Measurements from ENCODE around the gene RASGRF1. TPM values are rescaled to one million over a fixed set of nuclear protein-coding genes. Genes with fewer than 3 reads are reported as not detected.
A peak's percentile ranks its signal among the peaks of the same experiment; 100 is the strongest.

The RASGRF1 gene
- polyA plus RNA-seq, 1 donor: 0.61 TPM

- 80% methylated on average over 1 of the region's 19 CpGs for WGBS (ENCODE audit: insufficient coverage, low lambda C conversion rate)
- no peak for DNase-seq
Measured at GRCh38 chr15:78978601-78979179, 111.9 kb downstream of the RASGRF1 start.

GRCh38 chr15:78977591-78978347, 112.8 kb downstream of the RASGRF1 start:
- Histone ChIP-seq H3K9me3 (ENCODE audit: control insufficient read depth, low read depth, low read length) (no peaks in the 10 kb centered on the region), H3K4me3 (ENCODE audit: low read length) (no peak overlapping the region), H3K4me1 (ENCODE audit: control insufficient read depth, insufficient read depth, low read length) (peaks cover 8% of the 10 kb centered on the region), H3K27ac (ENCODE audit: low read length) (no peak overlapping the region), H3K27me3 (ENCODE audit: control insufficient read depth, insufficient read depth, low read length) (no peaks in the 10 kb centered on the region), H3K36me3 (ENCODE audit: control insufficient read depth, insufficient read depth, low read length) (no peaks in the 10 kb centered on the region)
- 61% methylated on average over 2 of the region's 10 CpGs for WGBS (ENCODE audit: insufficient coverage, low lambda C conversion rate)
- no peak for DNase-seq

More at GRCh38 chr15:78978601-78979179, 111.9 kb downstream of the RASGRF1 start:
- no peaks in the 10 kb centered on the region for H3K27me3 ChIP-seq (ENCODE audit: control insufficient read depth, insufficient read depth, low read length)
- no peak overlapping the region for H3K4me3 ChIP-seq (ENCODE audit: low read length)
- no peaks in the 10 kb centered on the region for H3K36me3 ChIP-seq (ENCODE audit: control insufficient read depth, insufficient read depth, low read length)
- no peak overlapping the region for H3K27ac ChIP-seq (ENCODE audit: low read length)
- peaks cover 8% of the 10 kb centered on the region for H3K4me1 ChIP-seq (ENCODE audit: control insufficient read depth, insufficient read depth, low read length)
- no peaks in the 10 kb centered on the region for H3K9me3 ChIP-seq (ENCODE audit: control insufficient read depth, low read depth, low read length)

GRCh38 chr15:78977091-78977571, 113.4 kb downstream of the RASGRF1 start:
- no peaks in the 10 kb centered on the region for H3K27me3 ChIP-seq (ENCODE audit: control insufficient read depth, insufficient read depth, low read length)
- no CpG with 5 or more reads among the region's 4 CpGs for WGBS (ENCODE audit: insufficient coverage, low lambda C conversion rate)
- DNase-seq: peak in 1 of 2 donors; percentile 41
- H3K27ac ChIP-seq (ENCODE audit: low read length): no peak overlapping the region
- H3K4me1 ChIP-seq (ENCODE audit: control insufficient read depth, insufficient read depth, low read length): peaks cover 8% of the 10 kb centered on the region
- H3K4me3 ChIP-seq (ENCODE audit: low read length): no peak overlapping the region
- no peaks in the 10 kb centered on the region for H3K9me3 ChIP-seq (ENCODE audit: control insufficient read depth, low read depth, low read length)
- no peaks in the 10 kb centered on the region for H3K36me3 ChIP-seq (ENCODE audit: control insufficient read depth, insufficient read depth, low read length)

GRCh38 chr15:78976691-78977090, 113.9 kb downstream of the RASGRF1 start:
- H3K9me3 ChIP-seq (ENCODE audit: control insufficient read depth, low read depth, low read length): no peaks in the 10 kb centered on the region
- H3K36me3 ChIP-seq (ENCODE audit: control insufficient read depth, insufficient read depth, low read length): no peaks in the 10 kb centered on the region
- no CpG with 5 or more reads among the region's 7 CpGs for WGBS (ENCODE audit: insufficient coverage, low lambda C conversion rate)
- no peaks in the 10 kb centered on the region for H3K27me3 ChIP-seq (ENCODE audit: control insufficient read depth, insufficient read depth, low read length)
- H3K27ac ChIP-seq (ENCODE audit: low read length): no peak overlapping the region
- H3K4me3 ChIP-seq (ENCODE audit: low read length): no peak overlapping the region
- H3K4me1 ChIP-seq (ENCODE audit: control insufficient read depth, insufficient read depth, low read length): peaks cover 8% of the 10 kb centered on the region
- no peak for DNase-seq

- no peak for DNase-seq
- WGBS (ENCODE audit: insufficient coverage, low lambda C conversion rate): 100% methylated on average over 1 of the region's 7 CpGs
- Histone ChIP-seq H3K4me3 (ENCODE audit: low read length) (no peak overlapping the region), H3K27me3 (ENCODE audit: control insufficient read depth, insufficient read depth, low read length) (no peaks in the 10 kb centered on the region), H3K4me1 (ENCODE audit: control insufficient read depth, insufficient read depth, low read length) (peaks cover 16% of the 10 kb centered on the region), H3K36me3 (ENCODE audit: control insufficient read depth, insufficient read depth, low read length) (no peaks in the 10 kb centered on the region), H3K27ac (ENCODE audit: low read length) (no peak overlapping the region), H3K9me3 (ENCODE audit: control insufficient read depth, low read depth, low read length) (no peaks in the 10 kb centered on the region)
Measured at GRCh38 chr15:78974272-78974918, 116.2 kb downstream of the RASGRF1 start.

- peak in 1 of 2 donors; percentile 74 for DNase-seq
- WGBS (ENCODE audit: insufficient coverage, low lambda C conversion rate): 86% methylated on average over 1 of the region's 5 CpGs
Measured at GRCh38 chr15:78969687-78970349, 120.8 kb downstream of the RASGRF1 start.

GRCh38 chr15:78968539-78969271, 121.9 kb downstream of the RASGRF1 start:
- Histone ChIP-seq H3K27me3 (ENCODE audit: control insufficient read depth, insufficient read depth, low read length) (no peaks in the 10 kb centered on the region), H3K4me1 (ENCODE audit: control insufficient read depth, insufficient read depth, low read length) (peaks cover 20% of the 10 kb centered on the region), H3K27ac (ENCODE audit: low read length) (no peak overlapping the region), H3K36me3 (ENCODE audit: control insufficient read depth, insufficient read depth, low read length) (no peaks in the 10 kb centered on the region), H3K4me3 (ENCODE audit: low read length) (no peak overlapping the region), H3K9me3 (ENCODE audit: control insufficient read depth, low read depth, low read length) (no peaks in the 10 kb centered on the region)
- WGBS (ENCODE audit: insufficient coverage, low lambda C conversion rate): 40% methylated on average over 1 of the region's 5 CpGs
- DNase-seq: peak in 1 of 2 donors; percentile 58

More at GRCh38 chr15:78969687-78970349, 120.8 kb downstream of the RASGRF1 start:
- H3K9me3 ChIP-seq (ENCODE audit: control insufficient read depth, low read depth, low read length): no peaks in the 10 kb centered on the region
- no peak overlapping the region for H3K4me3 ChIP-seq (ENCODE audit: low read length)
- no peaks in the 10 kb centered on the region for H3K36me3 ChIP-seq (ENCODE audit: control insufficient read depth, insufficient read depth, low read length)
- peaks cover 20% of the 10 kb centered on the region for H3K4me1 ChIP-seq (ENCODE audit: control insufficient read depth, insufficient read depth, low read length)
- peak overlapping the region; percentile 76 for H3K27ac ChIP-seq (ENCODE audit: low read length)
- no peaks in the 10 kb centered on the region for H3K27me3 ChIP-seq (ENCODE audit: control insufficient read depth, insufficient read depth, low read length)

- DNase-seq: no peak
- Histone ChIP-seq H3K27ac (ENCODE audit: low read length) (no peak overlapping the region), H3K9me3 (ENCODE audit: control insufficient read depth, low read depth, low read length) (no peaks in the 10 kb centered on the region), H3K4me3 (ENCODE audit: low read length) (no peak overlapping the region), H3K27me3 (ENCODE audit: control insufficient read depth, insufficient read depth, low read length) (no peaks in the 10 kb centered on the region), H3K36me3 (ENCODE audit: control insufficient read depth, insufficient read depth, low read length) (no peaks in the 10 kb centered on the region), H3K4me1 (ENCODE audit: control insufficient read depth, insufficient read depth, low read length) (peaks cover 20% of the 10 kb centered on the region)
- WGBS (ENCODE audit: insufficient coverage, low lambda C conversion rate): no CpG with 5 or more reads among the region's 2 CpGs
Measured at GRCh38 chr15:78968114-78968513, 122.5 kb downstream of the RASGRF1 start.

GRCh38 chr15:78960308-78960707, 130.3 kb downstream of the RASGRF1 start:
- H3K4me3 ChIP-seq (ENCODE audit: low read length): no peak overlapping the region
- no peaks in the 10 kb centered on the region for H3K27me3 ChIP-seq (ENCODE audit: control insufficient read depth, insufficient read depth, low read length)
- DNase-seq: no peak
- H3K36me3 ChIP-seq (ENCODE audit: control insufficient read depth, insufficient read depth, low read length): no peaks in the 10 kb centered on the region
- H3K9me3 ChIP-seq (ENCODE audit: control insufficient read depth, low read depth, low read length): no peaks in the 10 kb centered on the region
- no CpG with 5 or more reads among the region's 6 CpGs for WGBS (ENCODE audit: insufficient coverage, low lambda C conversion rate)
- H3K4me1 ChIP-seq (ENCODE audit: control insufficient read depth, insufficient read depth, low read length): no peaks in the 10 kb centered on the region
- H3K27ac ChIP-seq (ENCODE audit: low read length): no peak overlapping the region

Data from large intestine (tissue), 3 donors.